Measurements from ENCODE around the gene NOXA1.
A peak's percentile ranks its signal among the peaks of the same experiment; 100 is the strongest.

NOXA1 gene

DNA sequence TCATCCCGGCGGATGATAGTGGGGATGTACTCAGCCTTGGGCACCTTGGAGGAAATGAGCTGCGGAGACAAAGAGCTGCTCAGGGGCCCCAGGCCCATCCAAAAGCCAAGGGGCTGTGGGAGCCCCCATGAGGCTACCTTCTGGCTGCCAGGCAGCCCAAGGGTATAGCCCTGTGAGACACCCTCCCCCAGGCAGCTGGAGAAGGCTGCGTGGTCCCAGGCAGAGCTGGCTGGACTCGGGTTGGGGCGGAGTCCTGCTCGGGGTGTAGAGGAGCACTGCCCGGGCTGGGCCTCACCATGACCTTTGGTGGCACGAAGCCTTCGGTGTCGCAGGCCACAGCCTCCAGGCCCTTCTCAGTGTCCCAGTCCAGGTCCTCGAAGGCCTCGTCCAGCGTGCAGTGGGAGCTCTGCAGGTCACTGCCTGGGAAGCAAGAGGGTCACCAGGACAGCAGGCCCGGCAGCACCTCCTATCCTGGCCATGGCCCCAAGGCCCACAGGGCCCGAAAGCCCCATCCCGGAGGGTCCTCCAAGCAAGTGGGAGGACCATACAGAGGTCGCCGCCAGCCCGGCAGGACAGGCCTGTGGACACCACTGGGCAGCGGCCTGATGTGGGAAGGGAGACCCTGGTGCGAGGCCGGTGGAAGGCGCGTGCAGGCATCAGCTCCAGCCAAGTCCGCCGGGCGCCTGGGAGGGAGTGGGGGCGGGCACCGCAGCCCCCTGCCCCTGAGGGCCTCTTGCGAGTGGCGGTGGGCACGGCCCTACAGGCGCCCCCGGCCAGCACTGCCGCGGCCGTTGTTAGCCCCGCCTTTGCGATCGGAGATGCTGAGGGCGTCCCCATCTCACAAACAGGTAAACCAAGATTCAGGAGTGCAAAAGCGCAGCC is 29.8 kb downstream of the NOXA1 start:
- H3K4me3 ChIP-seq (ENCODE audit: low read length): peak overlapping the region; percentile 36
- no peak for DNase-seq (ENCODE audit: low read depth)
- TF ChIP-seq, protein P1, sequence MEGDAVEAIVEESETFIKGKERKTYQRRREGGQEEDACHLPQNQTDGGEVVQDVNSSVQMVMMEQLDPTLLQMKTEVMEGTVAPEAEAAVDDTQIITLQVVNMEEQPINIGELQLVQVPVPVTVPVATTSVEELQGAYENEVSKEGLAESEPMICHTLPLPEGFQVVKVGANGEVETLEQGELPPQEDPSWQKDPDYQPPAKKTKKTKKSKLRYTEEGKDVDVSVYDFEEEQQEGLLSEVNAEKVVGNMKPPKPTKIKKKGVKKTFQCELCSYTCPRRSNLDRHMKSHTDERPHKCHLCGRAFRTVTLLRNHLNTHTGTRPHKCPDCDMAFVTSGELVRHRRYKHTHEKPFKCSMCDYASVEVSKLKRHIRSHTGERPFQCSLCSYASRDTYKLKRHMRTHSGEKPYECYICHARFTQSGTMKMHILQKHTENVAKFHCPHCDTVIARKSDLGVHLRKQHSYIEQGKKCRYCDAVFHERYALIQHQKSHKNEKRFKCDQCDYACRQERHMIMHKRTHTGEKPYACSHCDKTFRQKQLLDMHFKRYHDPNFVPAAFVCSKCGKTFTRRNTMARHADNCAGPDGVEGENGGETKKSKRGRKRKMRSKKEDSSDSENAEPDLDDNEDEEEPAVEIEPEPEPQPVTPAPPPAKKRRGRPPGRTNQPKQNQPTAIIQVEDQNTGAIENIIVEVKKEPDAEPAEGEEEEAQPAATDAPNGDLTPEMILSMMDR (conservative IDR thresholded peaks at IDR 0.05; ENCODE audit: low read depth, low read length): no peak

DNA sequence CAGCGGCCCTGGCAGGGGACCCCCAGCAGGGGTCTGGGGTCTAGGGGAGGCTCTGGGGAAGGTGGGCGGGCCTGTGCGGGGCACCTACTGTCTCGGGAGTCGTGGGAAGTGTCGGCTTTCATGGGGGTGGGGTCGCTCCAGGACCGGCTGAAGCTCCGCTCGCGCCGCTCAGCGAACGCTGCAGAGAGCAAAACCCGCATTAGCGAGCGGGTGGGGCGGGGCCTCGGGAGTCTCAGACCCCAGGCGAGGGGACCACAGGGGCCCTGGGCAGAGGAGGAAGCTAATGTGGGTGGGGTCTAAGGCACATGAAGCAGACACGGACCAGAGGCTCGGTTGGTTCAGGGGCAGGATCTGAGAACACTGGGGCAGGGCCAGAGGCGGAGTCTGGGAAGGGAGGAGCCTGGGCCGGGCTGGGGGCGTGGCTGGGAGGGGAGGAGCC is 30.5 kb downstream of the NOXA1 start:
- H3K4me3 ChIP-seq (ENCODE audit: low read length): peak overlapping the region; percentile 36
- no peak for DNase-seq (ENCODE audit: low read depth)
- TF ChIP-seq, protein P1 (conservative IDR thresholded peaks at IDR 0.05; ENCODE audit: low read depth, low read length): no peak

DNA sequence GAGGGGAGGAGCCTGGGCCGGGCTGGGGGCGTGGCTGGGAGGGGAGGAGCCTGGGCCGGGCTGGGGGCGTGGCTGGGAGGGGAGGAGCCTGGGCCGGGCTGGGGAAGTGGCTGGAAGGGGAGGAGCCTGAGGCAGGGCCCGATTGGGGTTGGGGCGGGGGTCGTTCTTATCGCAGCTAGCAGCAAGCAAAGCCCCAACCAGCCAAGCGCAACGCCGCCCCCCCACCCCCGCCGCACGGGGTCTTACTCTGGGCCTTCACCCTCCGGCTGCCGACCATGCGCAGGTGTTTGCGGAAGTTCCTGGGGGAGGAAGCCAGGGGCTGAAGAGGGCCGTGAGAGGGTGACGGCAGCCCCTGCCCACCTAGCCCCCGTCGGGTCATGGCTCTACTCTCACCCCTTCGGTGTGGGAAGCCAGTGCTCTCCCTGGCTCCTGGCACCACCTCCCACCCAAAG is 31.0 kb downstream of the NOXA1 start:
- peak overlapping the region; percentile 39 for H3K4me3 ChIP-seq (ENCODE audit: low read length)
- TF ChIP-seq, protein P1 (conservative IDR thresholded peaks at IDR 0.05; ENCODE audit: low read depth, low read length): no peak
- no peak for DNase-seq (ENCODE audit: low read depth)

DNA sequence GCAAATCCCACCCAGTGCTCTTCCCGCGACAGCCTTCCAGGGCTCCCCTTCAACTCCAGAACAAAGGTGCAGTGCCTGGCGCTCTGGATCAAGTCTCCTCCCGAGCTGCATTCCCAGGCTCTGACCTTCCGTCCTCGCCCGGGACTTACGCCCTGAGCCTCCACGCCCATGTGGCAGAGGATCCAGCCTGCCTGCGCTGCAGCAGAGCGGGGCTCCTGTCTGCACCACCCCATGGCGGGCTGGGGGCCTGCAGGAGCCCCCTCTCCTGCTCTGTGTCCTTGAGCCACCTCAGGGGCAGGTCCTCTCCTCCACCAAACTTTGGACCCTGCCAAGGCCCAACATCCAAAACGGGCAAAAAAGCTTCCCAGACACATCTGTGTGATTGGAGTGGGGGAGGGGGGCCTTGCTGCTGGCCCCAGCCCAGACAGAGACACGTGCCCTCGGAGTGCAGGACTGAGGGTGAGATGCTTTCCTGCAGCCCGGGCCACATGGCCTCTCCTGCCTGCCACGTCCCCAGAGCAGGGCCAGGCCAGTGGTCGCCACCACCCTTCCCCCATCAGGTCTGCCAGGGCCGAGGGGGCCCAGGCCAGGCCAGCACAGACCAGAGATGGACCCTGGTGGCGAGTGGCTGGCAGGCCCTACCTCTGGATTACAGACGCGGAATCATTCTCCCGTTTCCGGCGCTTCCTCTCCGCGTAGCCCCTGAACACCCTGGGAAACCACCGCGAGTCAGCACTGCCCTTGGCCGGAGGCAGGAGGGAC is 31.6 kb downstream of the NOXA1 start:
- H3K4me3 ChIP-seq (ENCODE audit: low read length): peak overlapping the region; percentile 39
- no peak for DNase-seq (ENCODE audit: low read depth)
- TF ChIP-seq, protein P1 (conservative IDR thresholded peaks at IDR 0.05; ENCODE audit: low read depth, low read length): no peak

DNA sequence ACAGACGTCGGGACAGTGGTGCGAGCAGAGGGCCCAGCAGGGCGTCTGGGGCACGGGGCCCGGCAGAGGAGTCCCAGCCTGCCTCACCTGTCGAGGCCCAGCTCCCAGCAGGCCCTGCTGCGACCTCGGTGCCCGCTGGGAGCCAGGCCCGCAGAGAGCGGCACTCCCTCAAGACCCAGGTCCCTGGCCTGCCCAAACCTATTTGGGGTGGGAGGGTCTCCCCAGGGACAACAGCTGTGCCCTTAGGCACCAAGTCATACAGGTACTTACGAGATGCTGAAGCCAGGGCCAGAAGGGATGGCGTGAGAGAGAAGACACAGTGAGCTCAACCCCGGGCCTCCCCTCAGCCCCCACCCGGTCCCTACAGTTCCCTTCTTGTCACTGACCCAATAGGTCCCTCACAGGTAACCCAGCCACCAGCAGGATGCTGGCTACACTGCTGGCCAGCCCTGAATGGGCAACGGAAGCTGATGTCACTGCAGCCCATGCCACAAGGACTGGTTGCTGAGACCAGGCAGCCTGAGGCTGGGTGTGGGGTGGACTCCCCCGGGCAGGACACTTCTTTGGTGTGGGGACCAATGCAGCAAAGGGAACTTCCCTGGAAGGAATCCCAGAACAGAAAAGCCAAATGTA is 32.3 kb downstream of the NOXA1 start:
- DNase-seq (ENCODE audit: low read depth): no peak
- TF ChIP-seq, protein P1 (conservative IDR thresholded peaks at IDR 0.05; ENCODE audit: low read depth, low read length): no peak
- no peak overlapping the region for H3K4me3 ChIP-seq (ENCODE audit: low read length)

DNA sequence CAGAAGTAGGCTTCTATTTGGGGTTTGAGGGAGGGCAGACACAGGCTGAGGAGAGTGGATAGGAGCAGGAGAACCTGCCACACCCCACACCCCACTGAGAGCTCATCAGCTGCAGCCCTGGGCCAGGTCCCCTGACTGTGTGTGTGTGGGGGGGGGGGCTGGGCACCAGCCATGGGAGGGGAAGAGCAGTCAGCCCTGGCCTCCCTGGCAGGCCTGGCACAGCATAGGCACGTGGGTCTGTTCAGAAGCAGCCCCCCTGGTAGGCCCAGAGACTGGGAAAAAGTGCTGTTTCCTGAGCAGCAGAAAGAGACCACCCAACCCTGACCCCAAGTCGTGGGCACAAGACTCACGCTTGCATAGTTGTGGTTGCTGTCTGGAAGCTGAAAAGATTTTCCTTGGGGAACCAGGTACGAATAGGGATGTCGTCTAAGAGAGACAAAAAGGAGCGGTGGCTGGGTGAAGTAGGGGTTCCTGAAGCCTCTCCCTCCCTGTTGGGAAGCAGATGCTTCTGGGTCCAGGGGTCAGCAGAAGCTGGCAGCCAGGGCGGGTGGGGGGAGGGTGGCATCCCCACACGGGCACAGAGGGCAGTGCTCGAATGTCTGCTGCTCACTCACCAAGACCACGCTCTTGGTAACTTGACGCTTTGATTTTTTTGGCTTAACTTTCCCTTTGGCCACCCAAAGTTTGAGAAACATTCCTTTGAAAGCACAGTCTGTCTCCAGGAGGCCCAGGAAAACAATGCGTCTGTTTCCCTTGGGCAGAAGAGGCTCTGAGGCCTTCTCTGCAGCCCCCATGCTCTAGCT is 33.1 kb downstream of the NOXA1 start:
- TF ChIP-seq, protein P1 (conservative IDR thresholded peaks at IDR 0.05; ENCODE audit: low read depth, low read length): no peak
- no peak overlapping the region for H3K4me3 ChIP-seq (ENCODE audit: low read length)
- DNase-seq (ENCODE audit: low read depth): no peak
